NCI-H2227 treated with DMSO at 0.1 percent for 48 hours (cell line): ENCODE results near the gene REXO4.
"Not testable (repeated sequence)": the region's sequence is repeated elsewhere in the genome, so short reads cannot be mapped to it uniquely, and the experiment has no call there.

Source experiments
- DNase-seq: peaks from one replicate; lab custom pipeline; 2025; lab: John Stamatoyannopoulos, UW

Gene REXO4

GRCh38 chr9:133417541-133418461 lies at the start of gene REXO4:
Gene REXO4 (minus strand): TSS chr9:133418010. CDS start chr9:133417844, 166 bp downstream.
- DNase-seq, result peak; percentile 47

DNA sequence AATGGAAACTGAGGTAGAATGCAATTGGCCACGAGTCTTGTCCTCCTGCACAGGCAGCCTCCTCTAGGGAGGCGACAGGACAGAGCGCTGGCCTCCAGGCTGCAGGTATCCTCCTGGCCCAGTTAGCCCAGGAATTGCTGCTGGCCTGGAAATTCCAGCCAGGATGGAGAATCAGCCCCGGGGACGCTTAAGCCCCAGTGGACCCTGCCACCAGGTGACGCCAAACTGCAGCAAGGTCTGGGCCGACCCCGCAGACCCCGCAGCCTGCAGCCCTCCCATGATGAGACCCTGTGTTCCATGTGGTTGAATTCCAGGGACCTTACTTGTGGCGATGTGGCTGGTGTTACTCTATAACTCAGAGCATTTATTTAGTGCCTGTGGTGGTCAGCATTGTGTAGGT lies 49.3 kb upstream of the REXO4 start:
- DNase-seq, result no peak

DNA sequence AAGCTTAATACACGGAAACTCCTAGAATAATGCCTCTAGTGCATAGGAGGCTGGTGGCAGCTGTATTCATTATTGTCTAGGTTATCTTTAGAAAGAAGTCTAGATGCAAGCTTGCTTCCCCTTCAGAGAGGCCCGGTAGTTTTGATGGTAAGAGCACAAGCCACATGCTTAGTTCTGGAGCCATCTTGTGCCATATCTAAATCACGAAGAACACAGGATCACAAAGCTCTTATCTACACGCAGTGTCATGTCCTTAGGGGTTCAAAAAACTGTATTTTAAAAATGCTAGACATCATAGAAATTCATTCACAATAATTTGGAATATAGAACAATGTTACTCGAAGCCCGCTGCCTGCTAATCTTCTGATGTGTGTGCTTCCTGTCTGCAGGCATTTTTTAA lies 48.2 kb upstream of the REXO4 start:
- DNase-seq, result no peak

DNA sequence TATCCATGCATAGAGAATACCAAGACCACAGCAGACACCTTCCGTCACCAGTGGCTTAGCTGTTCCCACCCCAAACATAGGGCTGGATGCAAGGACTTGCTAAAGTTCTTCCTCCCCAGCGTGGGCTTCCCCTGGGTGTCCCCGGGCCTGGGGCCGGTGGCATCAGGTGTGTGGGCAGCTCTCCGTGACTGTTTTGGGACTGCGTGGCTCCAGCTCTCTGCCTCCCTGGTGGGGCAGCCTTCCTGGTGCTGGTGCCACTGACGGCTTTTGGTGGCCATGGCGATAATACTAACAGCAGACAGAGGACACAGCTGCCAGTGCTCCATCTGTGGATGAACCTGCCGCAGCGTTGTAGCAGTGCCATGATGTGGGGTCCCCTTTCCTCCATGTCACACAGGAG lies 46.8 kb upstream of the REXO4 start:
- no peak for DNase-seq

GRCh38 chr9:133463864-133464615 lies 46.2 kb upstream of the REXO4 start:
- no peak for DNase-seq

DNA sequence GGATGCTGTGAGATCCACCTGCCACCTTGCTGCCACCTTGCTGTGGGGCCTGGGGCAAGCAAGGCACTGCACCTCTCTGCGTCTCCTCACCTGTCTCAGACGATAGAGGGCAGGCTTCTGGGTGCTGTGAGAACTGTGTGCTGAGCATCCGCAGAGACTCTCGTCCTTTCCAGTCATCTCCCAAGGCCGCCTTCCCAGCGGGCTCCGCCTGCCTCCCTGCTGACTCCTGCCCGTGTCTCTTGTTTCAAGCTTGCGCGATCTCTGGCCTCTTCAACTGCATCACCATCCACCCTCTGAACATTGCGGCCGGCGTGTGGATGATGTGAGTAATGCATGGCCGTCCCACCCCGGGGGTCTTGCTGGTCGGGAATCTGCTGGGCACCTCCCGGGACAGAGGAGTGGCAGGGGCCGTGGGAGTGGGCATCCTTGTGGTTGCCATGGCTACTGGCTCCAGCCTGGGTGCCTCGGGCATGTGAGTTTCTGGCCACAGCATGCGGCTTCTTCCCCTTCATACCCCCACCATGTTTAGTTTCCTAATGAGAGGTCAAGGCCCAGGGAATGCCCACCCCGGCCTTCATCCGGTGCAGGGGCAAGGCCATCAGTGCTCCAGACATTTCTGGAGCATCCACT lies 45.5 kb upstream of the REXO4 start:
- DNase-seq, result peak; percentile 12

DNA sequence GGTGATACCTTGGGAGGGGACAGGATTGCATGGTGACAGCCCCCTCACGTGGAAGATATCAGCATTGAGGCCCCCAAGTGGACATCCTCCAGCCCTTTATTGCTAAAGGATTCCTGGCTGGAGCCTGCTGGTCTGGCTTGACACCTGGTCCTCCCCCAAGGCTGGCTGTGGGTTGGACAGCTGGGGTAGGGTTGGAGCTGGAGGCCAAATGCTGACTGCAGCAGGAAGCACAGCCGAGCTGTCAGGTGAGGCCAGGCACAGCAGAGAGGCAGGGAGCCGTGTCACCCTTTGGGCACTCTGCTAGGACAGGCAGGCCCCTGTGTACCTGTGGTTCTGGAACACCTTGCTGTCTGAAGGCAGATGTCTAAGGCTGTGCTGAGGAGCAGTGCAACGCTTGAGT lies 44.2 kb upstream of the REXO4 start:
- DNase-seq, result no peak

DNA sequence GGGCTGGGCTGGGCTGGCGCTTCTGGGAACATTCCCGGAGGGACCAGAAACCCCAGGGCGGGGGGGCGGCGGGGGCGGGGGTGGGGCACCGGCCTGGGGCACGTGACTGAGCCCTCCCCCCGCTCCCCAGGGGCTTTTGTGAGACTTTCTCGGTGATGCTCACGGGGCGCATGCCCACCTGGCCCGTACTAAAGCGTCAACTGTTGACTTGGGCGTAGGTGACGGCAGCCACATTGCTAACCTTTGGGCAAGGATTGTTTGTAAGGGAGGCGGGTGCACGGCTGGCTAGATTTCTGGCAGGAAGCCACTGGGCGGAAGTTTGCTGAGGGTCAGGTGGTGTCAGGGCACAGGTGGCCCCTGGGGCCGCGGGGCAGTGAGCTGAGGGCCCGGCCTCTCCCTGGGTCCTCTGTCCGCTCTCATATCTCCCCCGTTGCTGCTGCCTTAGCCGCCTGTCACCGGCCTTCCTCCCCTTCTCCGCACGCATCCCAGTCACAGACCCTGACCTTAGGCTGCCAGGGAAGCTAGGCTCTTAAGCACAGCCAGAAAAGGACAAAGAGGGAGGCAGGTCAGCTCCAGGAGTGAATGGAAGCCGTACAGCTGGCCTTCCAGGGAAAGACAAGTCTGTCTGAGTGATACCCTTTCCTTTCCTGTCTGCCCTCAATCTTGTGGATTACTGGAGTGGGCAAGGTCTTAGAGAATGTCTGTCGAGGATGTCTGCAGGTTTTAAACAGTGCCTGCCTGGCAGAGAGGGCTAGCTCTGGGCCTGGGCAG lies 42.8 kb upstream of the REXO4 start:
- DNase-seq, result no peak

DNA sequence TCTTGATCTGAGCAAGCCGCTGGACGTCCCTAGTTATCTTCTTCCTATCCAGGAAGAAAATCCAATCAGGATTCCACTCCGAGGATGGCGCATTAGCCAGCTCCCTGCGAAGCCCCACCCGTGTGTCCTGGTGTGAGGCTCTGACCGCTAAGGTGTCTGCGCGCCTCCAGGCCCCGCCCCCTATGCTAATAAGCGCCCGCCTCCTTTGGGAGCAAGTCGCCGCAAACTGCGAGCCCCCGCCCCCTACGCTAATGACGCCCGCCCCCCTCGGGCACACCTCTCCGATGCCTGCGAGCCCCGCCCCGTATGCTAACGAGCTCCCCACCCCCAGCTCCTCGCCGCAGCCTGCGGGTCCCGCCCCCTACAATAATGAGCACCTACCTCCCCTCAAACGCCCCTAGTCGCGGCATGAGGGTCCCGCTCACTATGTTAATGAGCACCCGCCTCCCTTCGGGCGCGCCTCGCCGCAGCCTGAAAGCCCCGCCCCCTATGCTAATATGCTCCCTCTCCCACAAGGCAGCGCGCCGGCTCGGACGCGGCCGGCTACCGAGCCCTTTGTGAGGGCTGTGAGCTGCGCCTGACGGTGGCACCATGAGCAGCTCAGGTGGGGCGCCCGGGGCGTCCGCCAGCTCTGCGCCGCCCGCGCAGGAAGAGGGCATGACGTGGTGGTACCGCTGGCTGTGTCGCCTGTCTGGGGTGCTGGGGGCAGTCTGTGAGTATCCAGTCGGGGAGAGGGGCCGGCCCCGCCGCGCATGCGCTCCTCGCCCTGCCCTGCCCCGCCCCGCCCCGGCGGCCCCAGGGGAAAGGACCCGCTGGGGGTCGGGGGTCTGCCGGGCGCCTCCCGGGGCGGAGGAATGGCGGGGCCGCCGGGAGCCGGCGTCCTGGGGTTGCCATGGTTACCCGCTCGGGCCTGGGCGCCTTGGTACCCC lies 41.9 kb upstream of the REXO4 start, which contains the start of gene CACFD1:
Gene CACFD1 (plus strand): TSS at position 503 of the 929 bp plus-strand sequence. CDS start 89 bp downstream, at position 592.
- peak; percentile 98 for DNase-seq

- DNase-seq, result no peak
These were observed 41.0 kb upstream of the REXO4 start for GRCh38 chr9:133458643-133459312.

DNA sequence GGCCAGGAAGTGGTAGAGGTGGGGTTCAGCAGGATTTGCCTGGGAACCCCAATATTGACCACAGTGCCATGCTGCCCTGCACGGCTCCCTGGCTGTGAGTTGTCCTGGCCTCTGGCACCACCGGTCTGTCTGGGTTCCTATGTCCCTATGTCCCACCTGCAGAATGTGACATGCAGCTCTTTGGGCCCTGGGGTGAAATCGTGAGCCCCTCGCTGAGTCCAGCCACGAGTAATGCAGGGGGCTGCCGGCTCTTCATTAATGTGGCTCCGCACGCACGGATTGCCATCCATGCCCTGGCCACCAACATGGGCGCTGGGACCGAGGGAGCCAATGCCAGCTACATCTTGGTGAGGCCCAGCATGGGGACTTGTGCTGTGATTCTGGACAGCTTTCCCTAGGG lies 39.9 kb upstream of the REXO4 start:
- DNase-seq, result no peak

DNA sequence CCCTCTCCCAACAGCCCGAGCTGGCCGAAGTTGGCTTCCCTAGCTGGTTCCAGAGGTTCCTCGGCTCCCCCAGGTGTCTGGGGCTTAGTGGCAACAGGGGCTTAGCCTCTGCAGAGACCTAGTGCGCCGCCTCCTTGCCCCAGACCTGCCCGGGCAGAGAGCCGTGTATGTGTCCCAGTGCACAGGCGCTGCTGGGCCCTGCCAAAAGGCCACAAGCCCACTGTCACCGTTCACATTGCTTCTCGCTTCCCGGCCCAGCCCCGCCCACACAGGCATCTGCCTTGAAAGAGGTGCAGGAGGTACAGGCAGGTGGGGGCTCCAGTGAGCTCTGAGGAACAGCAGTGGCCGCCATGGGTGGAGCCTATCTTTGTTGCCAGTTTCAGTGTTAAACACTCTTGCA lies 39.4 kb upstream of the REXO4 start:
- no peak for DNase-seq

GRCh38 chr9:133456409-133456808 lies 38.6 kb upstream of the REXO4 start:
- no peak for DNase-seq

GRCh38 chr9:133455936-133456335 lies 38.1 kb upstream of the REXO4 start:
- no peak for DNase-seq

DNA sequence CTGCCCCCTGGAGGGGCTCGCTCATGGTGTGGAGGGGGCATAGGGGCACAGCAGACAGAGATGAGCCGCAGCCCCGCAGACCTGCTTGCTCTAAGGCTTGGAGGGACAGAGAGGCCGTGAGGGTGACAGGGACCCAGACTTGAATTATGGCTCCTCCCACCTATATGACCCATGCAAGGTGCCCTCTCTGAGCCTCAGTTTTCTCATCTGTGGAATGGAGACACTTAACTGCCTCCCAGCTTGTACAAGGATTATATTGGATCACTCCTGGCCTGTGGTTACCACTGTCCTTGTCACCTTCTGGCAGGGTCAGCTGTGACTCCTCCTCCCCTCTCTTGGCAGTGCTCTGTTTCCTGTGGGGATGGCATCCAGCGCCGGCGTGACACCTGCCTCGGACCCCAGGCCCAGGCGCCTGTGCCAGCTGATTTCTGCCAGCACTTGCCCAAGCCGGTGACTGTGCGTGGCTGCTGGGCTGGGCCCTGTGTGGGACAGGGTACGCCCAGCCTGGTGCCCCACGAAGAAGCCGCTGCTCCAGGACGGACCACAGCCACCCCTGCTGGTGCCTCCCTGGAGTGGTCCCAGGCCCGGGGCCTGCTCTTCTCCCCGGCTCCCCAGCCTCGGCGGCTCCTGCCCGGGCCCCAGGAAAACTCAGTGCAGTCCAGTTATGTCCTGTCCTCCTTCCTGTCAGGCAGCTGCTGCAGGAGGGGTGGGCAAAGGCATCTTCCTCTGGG lies 37.3 kb upstream of the REXO4 start:
- DNase-seq, result no peak

DNA sequence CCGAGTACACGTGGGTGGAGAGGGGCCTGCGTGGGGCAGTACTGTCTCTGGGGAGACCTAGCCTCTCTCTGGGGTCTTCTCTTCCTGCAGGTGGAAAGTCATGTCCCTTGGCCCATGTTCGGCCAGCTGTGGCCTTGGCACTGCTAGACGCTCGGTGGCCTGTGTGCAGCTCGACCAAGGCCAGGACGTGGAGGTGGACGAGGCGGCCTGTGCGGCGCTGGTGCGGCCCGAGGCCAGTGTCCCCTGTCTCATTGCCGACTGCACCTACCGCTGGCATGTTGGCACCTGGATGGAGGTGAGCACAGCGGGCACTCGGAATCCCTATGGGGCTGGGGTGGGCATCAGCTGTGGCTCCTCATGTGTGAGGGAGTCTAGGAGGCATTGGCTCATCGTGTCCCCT lies 36.5 kb upstream of the REXO4 start:
- DNase-seq, result no peak

DNA sequence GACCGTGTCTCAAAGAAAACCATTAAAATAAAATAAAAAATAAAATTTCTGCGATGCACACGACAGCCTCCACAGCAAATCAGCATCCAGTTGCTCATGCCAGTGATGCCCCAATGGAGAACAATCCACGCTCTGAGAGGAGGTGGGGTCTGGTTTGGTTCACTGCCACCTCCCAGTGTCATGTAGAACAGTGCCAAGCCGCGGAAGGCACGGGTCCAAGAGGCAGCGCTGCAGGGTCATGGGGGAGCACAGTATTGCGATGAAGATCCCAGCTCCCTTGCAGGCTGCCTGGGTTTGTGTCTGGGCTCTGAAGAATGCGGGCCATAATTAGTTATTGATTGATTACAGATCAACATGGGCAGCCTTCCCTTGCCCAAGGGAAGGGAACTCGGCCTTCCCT lies 35.8 kb upstream of the REXO4 start:
- no peak for DNase-seq

DNA sequence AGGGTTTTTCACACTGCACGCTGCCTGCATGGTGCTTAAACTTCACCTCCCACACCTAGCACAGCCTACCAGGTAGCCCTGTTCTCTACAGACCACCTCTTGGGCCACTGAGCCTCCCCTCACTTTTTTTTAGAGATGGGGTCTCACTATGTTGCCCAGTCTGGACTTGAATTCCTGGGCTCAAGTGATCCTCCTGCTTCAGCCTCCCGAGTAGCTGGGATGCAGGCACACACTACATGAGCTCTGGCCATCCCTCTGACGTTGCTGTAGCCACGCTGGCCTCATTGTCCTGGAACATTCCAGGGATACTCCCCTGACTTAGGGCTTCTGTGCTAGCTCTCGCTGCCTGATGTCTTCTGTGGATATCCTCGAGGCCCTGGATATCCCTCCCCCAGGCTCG lies 34.8 kb upstream of the REXO4 start:
- no peak for DNase-seq

- not testable (repeated sequence) for DNase-seq
These were observed 34.1 kb upstream of the REXO4 start for GRCh38 chr9:133451865-133452264.
